NCI-H2029 treated with DMSO at 0.1 percent for 48 hours (cell line): Measurements from ENCODE around the gene CCL27.

Experiments used
- DNase-seq: peaks from one replicate; lab custom pipeline; 2025; lab: John Stamatoyannopoulos, UW

Gene CCL27

GRCh38 chr9:34627716-34628655 lies 34.5 kb downstream of the CCL27 start:
- DNase-seq, result no peak

GRCh38 chr9:34625186-34625486 lies 37.3 kb downstream of the CCL27 start:
- no peak for DNase-seq

- DNase-seq, result no peak
These were observed 37.8 kb downstream of the CCL27 start for GRCh38 chr9:34624475-34625185.

GRCh38 chr9:34623374-34624235 lies 38.9 kb downstream of the CCL27 start:
- no peak for DNase-seq

- DNase-seq, result peak; percentile 95
These were observed 42.1 kb downstream of the CCL27 start, which contains the start of gene DCTN3 for GRCh38 chr9:34620061-34620994. TSS of gene DCTN3 (minus strand) at chr9:34620495. CDS start at chr9:34620464, 31 bp downstream.

GRCh38 chr9:34615132-34615531 lies 47.3 kb downstream of the CCL27 start:
- no peak for DNase-seq

- DNase-seq, result no peak
These were observed 49.6 kb downstream of the CCL27 start for GRCh38 chr9:34612788-34613390.
